Measurements from ENCODE around the gene TNP2.

The TNP2 gene

GRCh38 chr16:11255737-11256660, 13.1 kb downstream of the TNP2 start, which contains the start of gene SOCS1:
TSS of gene SOCS1 (minus strand) at chr16:11256204. CDS start at chr16:11255478, 726 bp downstream.
- DNase-seq (ENCODE audit: low spot score): peak; percentile 94

- peak; percentile 71 for DNase-seq (ENCODE audit: low spot score)
These were observed 14.0 kb downstream of the TNP2 start for GRCh38 chr16:11254913-11255736.

- DNase-seq (ENCODE audit: low spot score): no peak
These were observed 14.9 kb downstream of the TNP2 start for GRCh38 chr16:11253995-11254912.

- DNase-seq (ENCODE audit: low spot score): no peak
These were observed 15.8 kb downstream of the TNP2 start for GRCh38 chr16:11253009-11253994.

- DNase-seq (ENCODE audit: low spot score): no peak
These were observed 16.6 kb downstream of the TNP2 start for GRCh38 chr16:11252482-11252931.

GRCh38 chr16:11251525-11252481, 17.3 kb downstream of the TNP2 start:
- DNase-seq (ENCODE audit: low spot score): no peak

GRCh38 chr16:11250786-11251524, 18.2 kb downstream of the TNP2 start:
- no peak for DNase-seq (ENCODE audit: low spot score)

GRCh38 chr16:11250091-11250785, 18.9 kb downstream of the TNP2 start:
- no peak for DNase-seq (ENCODE audit: low spot score)

GRCh38 chr16:11249233-11250061, 19.7 kb downstream of the TNP2 start:
- DNase-seq (ENCODE audit: low spot score): no peak

- no peak for DNase-seq (ENCODE audit: low spot score)
These were observed 21.0 kb downstream of the TNP2 start for GRCh38 chr16:11248133-11248532.

GRCh38 chr16:11245988-11246387, 23.1 kb downstream of the TNP2 start:
- DNase-seq (ENCODE audit: low spot score): no peak

- no peak for DNase-seq (ENCODE audit: low spot score)
These were observed 23.8 kb downstream of the TNP2 start for GRCh38 chr16:11245222-11245737.

- DNase-seq (ENCODE audit: low spot score): no peak
These were observed 26.5 kb downstream of the TNP2 start for GRCh38 chr16:11242658-11243057.

GRCh38 chr16:11241480-11242204, 27.5 kb downstream of the TNP2 start:
- DNase-seq (ENCODE audit: low spot score): no peak

- no peak for DNase-seq (ENCODE audit: low spot score)
These were observed 28.3 kb downstream of the TNP2 start for GRCh38 chr16:11240636-11241473.
